GM12864 (cell line): ENCODE measurements around the gene GNB1L.

Experiments used
- DNase-seq: peaks from one replicate; pipeline ENCODE4 v3.0.0-alpha.2; 2011; ENCODE audit warnings: low read depth
- H3K4me3 ChIP-seq: 2 replicates; pipeline ENCODE4 v1.5.1; 2011; ENCODE audit warnings: mild to moderate bottlenecking, low read depth, low read length, control low read depth
- CTCF ChIP-seq: IDR thresholded peaks from 2 replicates; pipeline ENCODE4 v1.5.1; 2011; ENCODE audit warnings: low read depth, mild to moderate bottlenecking, moderate library complexity, low read length, control low read depth, inconsistent platforms; ENCODE audit errors: missing control alignments

Gene GNB1L

GRCh38 chr22:19739448-19739895 is 115.2 kb downstream of the GNB1L start:
- DNase-seq, result no peak
- no peak overlapping the region for H3K4me3 ChIP-seq
- no peak for TF ChIP-seq CTCF

DNA sequence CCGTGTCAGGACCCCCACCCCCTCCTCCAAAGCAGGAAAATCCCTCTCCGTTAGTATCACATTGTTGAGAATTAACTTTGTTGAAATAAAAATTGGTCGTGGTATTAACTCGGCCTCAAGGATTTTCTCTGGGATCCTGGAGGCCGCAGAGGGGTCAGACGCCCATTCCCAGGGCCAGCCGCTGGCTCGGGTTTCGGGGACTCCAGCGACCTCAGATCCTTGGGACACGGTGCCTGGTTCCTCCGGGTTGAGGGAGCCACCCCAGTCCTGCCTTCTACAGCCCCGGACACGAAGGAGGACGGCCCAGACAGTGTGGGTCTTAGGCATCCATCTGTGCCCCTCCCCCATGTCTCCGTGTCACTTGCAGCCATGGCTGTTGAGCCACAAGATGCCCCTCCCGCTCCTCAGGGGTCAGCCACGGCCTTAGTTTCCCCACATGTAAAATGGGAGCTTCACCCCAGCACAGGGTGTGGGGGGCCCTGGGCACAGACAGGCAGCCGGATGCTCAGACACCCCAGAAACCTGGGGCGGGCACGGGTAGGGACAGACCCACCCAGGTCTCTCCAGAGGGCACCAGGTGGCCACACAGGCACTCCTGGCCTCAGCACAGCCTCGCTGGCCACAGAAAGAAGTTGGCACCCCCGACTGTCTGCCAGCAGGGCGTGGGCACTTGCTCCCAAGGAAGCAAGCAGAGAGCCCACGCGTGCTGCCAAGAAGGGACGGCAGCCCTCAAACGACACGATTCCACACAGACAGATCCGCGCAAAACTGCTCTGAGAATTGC is 115.8 kb downstream of the GNB1L start:
- DNase-seq, result no peak
- no peak for TF ChIP-seq CTCF

GRCh38 chr22:19737846-19738663 is 116.6 kb downstream of the GNB1L start:
- TF ChIP-seq CTCF, result no peak
- H3K4me3 ChIP-seq, result no peak overlapping the region
- no peak for DNase-seq

More for the DNA sequence above, 115.8 kb downstream of the GNB1L start:
- no peak overlapping the region for H3K4me3 ChIP-seq

DNA sequence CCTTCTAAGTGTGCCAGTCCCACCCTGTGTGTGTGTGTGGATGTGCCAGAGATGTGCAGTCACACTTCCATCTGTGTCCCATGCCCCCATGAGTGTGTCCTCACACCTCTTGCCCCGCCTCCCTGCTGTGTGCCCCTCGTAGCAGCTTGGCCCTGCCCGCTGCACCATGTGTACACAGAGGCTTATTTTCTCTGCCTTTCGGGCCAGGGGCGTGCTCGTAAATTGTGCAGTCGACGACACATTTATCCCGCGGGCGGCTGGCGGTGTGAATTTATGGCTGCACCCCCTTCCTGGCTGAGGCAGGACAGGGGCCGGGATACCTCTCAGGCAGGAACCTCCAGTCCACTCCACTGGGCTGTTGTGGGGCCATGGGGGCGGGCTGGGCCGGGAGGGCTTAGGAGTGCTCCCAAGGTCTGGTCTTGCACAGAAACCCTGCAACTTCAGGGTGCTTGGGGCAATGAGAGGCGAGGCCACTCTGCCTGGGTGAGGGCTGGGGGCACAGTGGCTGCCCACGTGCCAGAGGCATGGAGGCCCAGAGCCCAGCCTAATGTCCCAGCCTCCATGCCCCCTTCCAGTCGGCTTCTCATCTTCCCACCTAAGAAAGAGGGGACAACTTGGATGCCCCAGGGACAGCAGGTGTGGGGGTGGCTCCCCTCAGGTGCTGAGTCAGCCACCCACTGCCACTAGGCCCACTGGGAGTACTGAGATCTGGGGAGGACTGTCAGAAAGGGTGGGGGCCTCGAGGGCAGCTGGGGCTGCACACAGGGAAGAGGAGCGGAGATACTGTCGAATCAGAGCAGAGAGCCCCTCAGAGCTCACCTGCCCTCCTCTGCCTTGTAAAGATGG is 118.8 kb downstream of the GNB1L start:
- no peak overlapping the region for H3K4me3 ChIP-seq
- no peak for TF ChIP-seq CTCF
- no peak for DNase-seq

DNA sequence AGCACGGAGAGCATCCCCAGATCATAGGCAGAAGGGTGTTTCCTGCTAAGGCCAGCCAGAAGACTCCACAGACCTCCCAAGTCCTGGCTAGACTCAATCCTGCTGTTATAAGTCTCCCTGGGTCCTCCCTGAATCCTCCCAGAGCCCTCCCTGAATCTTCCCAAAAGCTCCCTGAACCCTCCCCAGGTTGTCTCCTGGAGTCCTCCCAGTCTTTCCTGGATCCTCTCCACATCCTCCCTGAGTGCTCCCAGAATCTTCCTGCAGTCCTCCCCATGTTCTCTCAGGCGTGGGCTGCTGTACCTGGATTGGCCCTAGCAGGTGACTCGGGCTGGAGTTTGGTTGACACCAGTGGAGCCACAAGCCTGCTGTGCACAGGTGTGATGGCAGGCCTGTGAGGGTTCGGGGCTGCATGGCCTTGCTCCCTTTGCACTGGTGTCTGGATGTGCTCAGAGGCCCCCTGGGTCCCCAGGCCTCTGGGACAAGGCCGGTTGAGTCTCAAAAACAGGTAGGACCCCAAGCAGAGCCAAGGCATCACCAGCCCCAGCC is 119.8 kb downstream of the GNB1L start:
- DNase-seq, result no peak
- H3K4me3 ChIP-seq, result no peak overlapping the region
- no peak for TF ChIP-seq CTCF

- no peak for TF ChIP-seq CTCF
- H3K4me3 ChIP-seq, result no peak overlapping the region
- DNase-seq, result no peak
These were observed 120.5 kb downstream of the GNB1L start for GRCh38 chr22:19734163-19734562.
